ENCODE data around the gene CLCN7.

CLCN7 gene

GRCh38 chr16:1430759-1431496 is 43.9 kb downstream of the CLCN7 start, which contains the start of gene PERCC1:
PERCC1 (plus strand) TSS chr16:1431078; CDS start chr16:1432594, 1,516 bp downstream.
- DNase-seq (ENCODE audit: low read depth) = no peak

GRCh38 chr16:1430214-1430758 is 44.5 kb downstream of the CLCN7 start:
- DNase-seq (ENCODE audit: low read depth) = no peak

- no peak for DNase-seq (ENCODE audit: low read depth)
Observed at GRCh38 chr16:1429631-1430030, 45.2 kb downstream of the CLCN7 start.

- no peak for DNase-seq (ENCODE audit: low read depth)
Observed at GRCh38 chr16:1429012-1429411, 45.8 kb downstream of the CLCN7 start.

- DNase-seq (ENCODE audit: low read depth) = no peak
Observed at GRCh38 chr16:1428511-1428910, 46.3 kb downstream of the CLCN7 start.

GRCh38 chr16:1427473-1428461 is 47.1 kb downstream of the CLCN7 start:
- DNase-seq (ENCODE audit: low read depth) = no peak

- no peak for DNase-seq (ENCODE audit: low read depth)
Observed at GRCh38 chr16:1426734-1427471, 47.9 kb downstream of the CLCN7 start.

GRCh38 chr16:1425616-1426370 is 49.0 kb downstream of the CLCN7 start:
- DNase-seq (ENCODE audit: low read depth) = no peak

- DNase-seq (ENCODE audit: low read depth) = no peak
Observed at GRCh38 chr16:1424028-1424427, 50.8 kb downstream of the CLCN7 start.

- no peak for DNase-seq (ENCODE audit: low read depth)
Observed at GRCh38 chr16:1422076-1422475, 52.8 kb downstream of the CLCN7 start.

- DNase-seq (ENCODE audit: low read depth) = no peak
Observed at GRCh38 chr16:1420111-1420539, 54.7 kb downstream of the CLCN7 start.

- DNase-seq (ENCODE audit: low read depth) = no peak
Observed at GRCh38 chr16:1416521-1416941, 58.3 kb downstream of the CLCN7 start.

GRCh38 chr16:1414532-1415260 is 60.1 kb downstream of the CLCN7 start, which contains the start of gene UNKL:
UNKL (minus strand) TSS chr16:1414704; CDS start chr16:1414691, 13 bp downstream.
- DNase-seq (ENCODE audit: low read depth) = peak; percentile 66

GRCh38 chr16:1413684-1414531 is 60.9 kb downstream of the CLCN7 start:
- peak; percentile 53 for DNase-seq (ENCODE audit: low read depth)

GRCh38 chr16:1412847-1413246 is 62.0 kb downstream of the CLCN7 start:
- no peak for DNase-seq (ENCODE audit: low read depth)

GRCh38 chr16:1408171-1408837 is 66.5 kb downstream of the CLCN7 start:
- peak; percentile 95 for DNase-seq (ENCODE audit: low read depth)

GRCh38 chr16:1407753-1408152 is 67.1 kb downstream of the CLCN7 start:
- DNase-seq (ENCODE audit: low read depth) = no peak

- no peak for DNase-seq (ENCODE audit: low read depth)
Observed at GRCh38 chr16:1403733-1404132, 71.1 kb downstream of the CLCN7 start.

GRCh38 chr16:1403036-1403435 is 71.8 kb downstream of the CLCN7 start:
- no peak for DNase-seq (ENCODE audit: low read depth)

Data from stimulated activated CD8-positive, alpha-beta memory T cell treated with anti-CD3 and anti-CD28 coated beads, Interleukin-15, amount 100 ng/mL, for 24 hours (primary cell).